ENCODE data around the gene RBM18. TPM values are rescaled to one million over a fixed set of nuclear protein-coding genes. Genes with fewer than 3 reads are reported as not detected.

Gene RBM18
- total RNA-seq, 1 donor from 2014 or later: 12.9 TPM

DNA sequence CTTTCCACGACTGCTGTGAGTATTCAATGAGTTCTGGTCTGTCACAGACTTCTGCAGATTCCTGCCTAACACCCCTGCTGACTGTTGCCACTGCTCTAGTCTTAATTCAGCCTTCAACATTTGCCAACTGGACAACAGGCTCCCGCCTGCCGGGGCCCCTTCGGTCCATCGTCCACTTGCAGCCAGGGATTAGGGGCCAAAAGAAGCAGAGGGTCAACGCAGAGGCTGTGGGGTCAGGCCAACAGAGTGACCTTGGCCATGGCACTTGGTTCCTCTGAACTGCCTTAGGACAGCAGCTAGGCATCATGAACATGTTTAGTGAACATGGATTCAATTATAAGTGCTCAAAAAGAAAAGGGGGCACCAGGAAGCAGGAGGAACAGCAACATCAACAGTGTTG, 76.3 kb downstream of the RBM18 start:
- no peaks in the 10 kb centered on the region for H3K27me3 ChIP-seq
- H3K79me2 ChIP-seq (ENCODE audit: low read depth): no peaks in the 10 kb centered on the region
- no peak overlapping the region for H2AFZ ChIP-seq (replicated peaks)
- no peaks in the 10 kb centered on the region for H3K9me3 ChIP-seq (ENCODE audit: low read depth)
- Mint-ChIP-seq H3K36me3 (no peaks in the 10 kb centered on the region), H3K27ac (no peak overlapping the region), H3K27me3 (ENCODE audit: insufficient read depth, low read depth) (peaks cover 6% of the 10 kb centered on the region), H3K4me1 (peaks cover 10% of the 10 kb centered on the region), H3K4me3 (no peak overlapping the region), H3K9me3 (no peaks in the 10 kb centered on the region)
- H3K4me2 ChIP-seq: no peak overlapping the region
- H3K4me3 ChIP-seq: no peak overlapping the region
- no peaks in the 10 kb centered on the region for H3K4me1 ChIP-seq
- H3F3A ChIP-seq (ENCODE audit: low read depth): no peaks in the 10 kb centered on the region
- TF ChIP-seq EZH2phosphoT487 (IDR thresholded peaks at IDR 0.05) (no peak), EZH2 (IDR thresholded peaks at IDR 0.05) (no peak)
- TF ChIP-seq, protein P1, sequence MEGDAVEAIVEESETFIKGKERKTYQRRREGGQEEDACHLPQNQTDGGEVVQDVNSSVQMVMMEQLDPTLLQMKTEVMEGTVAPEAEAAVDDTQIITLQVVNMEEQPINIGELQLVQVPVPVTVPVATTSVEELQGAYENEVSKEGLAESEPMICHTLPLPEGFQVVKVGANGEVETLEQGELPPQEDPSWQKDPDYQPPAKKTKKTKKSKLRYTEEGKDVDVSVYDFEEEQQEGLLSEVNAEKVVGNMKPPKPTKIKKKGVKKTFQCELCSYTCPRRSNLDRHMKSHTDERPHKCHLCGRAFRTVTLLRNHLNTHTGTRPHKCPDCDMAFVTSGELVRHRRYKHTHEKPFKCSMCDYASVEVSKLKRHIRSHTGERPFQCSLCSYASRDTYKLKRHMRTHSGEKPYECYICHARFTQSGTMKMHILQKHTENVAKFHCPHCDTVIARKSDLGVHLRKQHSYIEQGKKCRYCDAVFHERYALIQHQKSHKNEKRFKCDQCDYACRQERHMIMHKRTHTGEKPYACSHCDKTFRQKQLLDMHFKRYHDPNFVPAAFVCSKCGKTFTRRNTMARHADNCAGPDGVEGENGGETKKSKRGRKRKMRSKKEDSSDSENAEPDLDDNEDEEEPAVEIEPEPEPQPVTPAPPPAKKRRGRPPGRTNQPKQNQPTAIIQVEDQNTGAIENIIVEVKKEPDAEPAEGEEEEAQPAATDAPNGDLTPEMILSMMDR (IDR thresholded peaks at IDR 0.05): no peak
- H4K20me1 ChIP-seq (ENCODE audit: low read depth): no peaks in the 10 kb centered on the region
- H3K9ac ChIP-seq: no peak overlapping the region
- H3K27ac ChIP-seq: no peak overlapping the region
- DNase-seq (ENCODE audit: low spot score): no peak
- no peaks in the 10 kb centered on the region for H3K36me3 ChIP-seq

Other genes with a start within 250 kb of the RBM18 start
- 0.75 and 0.84 TPM in 2 replicates for gene TTLL11, start 171.5 kb downstream of the RBM18 start, total RNA-seq (ENCODE audit: low replicate concordance)
- 33.6 and 49.6 TPM in 2 replicates for gene NDUFA8, start 105.1 kb downstream of the RBM18 start, total RNA-seq (ENCODE audit: low replicate concordance)
- gene MORN5, start 104.9 kb downstream of the RBM18 start, total RNA-seq (ENCODE audit: low replicate concordance): 1.7 and 3.7 TPM in 2 replicates
- 0.93 TPM in 1 of 2 replicates, not detected in the other for gene LHX6, start 35.9 kb downstream of the RBM18 start, total RNA-seq (ENCODE audit: low replicate concordance)
- 22.1 and 44.4 TPM in 2 replicates for gene MRRF, start within 50 bp of the RBM18 start, total RNA-seq (ENCODE audit: low replicate concordance)
- gene PTGS1, start 106.2 kb upstream of the RBM18 start, total RNA-seq (ENCODE audit: low replicate concordance): 1.8 and 2.2 TPM in 2 replicates
- gene OR1J1, start 213.1 kb upstream of the RBM18 start, total RNA-seq (ENCODE audit: low replicate concordance): not detected in 2 replicates
- gene OR1J2, start 246.0 kb upstream of the RBM18 start, total RNA-seq (ENCODE audit: low replicate concordance): not detected in 2 replicates